ENCODE measurements around the gene NCEH1. TPM values are rescaled to one million over a fixed set of nuclear protein-coding genes. Genes with fewer than 3 reads are reported as not detected.
"Not testable (repeated sequence)": the region's sequence is repeated elsewhere in the genome, so short reads cannot be mapped to it uniquely, and the experiment has no call there.

The NCEH1 gene
- polyA plus RNA-seq, 4 donors = 4.6 to 5.9 (median 4.9) TPM

DNA sequence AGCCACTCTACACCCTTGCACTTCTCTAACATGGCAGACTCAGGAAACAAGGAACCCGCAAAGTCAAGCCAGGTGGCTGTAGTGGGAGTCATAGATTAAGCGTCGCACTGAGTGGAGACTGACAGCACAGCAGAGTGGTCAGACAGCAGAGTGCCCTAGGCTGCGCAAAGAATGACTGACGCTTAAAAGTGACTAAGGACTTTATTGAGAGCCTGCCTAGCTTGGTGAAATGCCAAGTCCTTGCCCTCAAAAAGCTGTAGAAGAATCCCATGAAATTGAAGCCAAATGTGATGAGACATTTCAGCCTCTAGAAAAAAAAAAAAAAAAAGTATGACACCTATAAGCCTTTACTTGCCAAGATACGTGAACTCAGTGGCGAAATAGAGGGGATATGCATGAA, 30.2 kb downstream of the NCEH1 start:
- DNase-seq (ENCODE audit: low read depth in 4 of 4, low spot score in 3 of 4) = no peak

DNA sequence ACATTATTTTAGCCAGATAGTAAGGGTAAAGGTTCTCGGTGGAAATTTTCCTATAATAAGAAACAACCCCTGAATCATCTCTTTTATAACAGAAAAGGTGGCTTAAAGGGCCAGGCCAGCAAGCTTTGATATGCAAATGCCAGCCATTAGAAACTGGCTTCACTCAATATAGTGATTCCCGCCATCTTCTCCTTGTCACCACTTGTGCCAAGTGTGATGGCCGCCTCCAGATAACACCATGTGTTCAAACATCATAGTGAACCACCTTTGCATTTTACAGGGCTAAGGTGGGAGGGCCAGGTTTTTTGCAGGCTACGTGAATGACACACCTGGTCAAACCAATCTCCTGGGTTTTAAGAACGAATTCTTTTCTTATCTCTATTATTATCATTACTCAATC, 31.3 kb downstream of the NCEH1 start:
- no peak for DNase-seq (ENCODE audit: low read depth in 4 of 4, low spot score in 3 of 4)

DNA sequence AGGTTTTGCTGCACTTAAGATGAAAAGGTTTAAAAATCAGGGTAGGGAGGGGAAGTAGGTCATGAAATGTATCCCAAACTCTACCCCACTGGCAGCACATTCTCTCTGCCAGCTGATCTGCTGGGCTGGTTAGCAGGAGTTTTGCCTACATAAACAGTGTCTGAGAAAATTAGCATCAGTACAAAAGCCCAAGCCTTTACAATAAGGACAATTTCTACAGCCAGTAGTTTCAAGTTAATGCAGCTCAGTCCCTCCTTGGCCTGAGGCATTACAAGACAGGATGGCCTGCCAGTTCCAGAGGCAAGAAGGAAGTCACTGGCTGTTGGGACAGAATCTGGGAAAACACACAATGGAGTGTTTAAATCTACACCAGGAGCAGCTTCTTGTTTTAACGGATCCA, 32.8 kb downstream of the NCEH1 start:
- no peak for DNase-seq (ENCODE audit: low read depth in 4 of 4, low spot score in 3 of 4)

DNA sequence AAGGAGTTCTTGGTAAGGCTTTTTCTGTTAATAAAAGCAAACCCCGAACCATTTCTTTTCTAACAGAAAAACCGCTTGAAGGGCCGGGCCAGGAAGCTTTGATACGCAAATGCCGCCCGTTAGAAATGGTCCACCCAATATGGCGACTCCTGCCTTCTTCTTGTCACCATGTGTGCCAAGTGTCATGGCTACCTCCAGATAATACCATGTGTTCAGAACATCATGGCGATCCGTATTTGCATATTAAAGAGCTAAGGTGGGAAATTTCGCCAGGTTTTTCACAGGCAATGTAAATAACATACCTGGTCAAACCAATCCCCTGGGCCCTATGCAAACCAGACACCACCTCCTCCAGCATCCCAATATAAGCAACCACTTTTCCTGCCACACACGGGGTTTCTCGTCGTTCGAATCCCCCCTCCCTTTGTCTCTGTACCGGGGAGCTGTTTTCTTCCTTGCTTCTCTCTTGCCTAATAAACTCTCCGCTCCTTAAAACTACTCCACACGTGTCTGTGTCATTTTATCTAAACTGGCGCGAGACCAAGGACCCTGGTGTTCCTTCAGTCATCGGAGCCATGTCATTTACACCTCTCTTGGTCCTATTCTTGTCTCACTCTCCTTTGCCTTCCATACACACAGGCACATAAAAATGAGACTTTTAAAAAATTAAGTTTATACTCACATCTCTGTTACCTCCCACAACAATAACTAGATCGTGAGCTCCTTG, 34.5 kb downstream of the NCEH1 start:
- DNase-seq (ENCODE audit: low read depth in 4 of 4, low spot score in 3 of 4) = no peak

DNA sequence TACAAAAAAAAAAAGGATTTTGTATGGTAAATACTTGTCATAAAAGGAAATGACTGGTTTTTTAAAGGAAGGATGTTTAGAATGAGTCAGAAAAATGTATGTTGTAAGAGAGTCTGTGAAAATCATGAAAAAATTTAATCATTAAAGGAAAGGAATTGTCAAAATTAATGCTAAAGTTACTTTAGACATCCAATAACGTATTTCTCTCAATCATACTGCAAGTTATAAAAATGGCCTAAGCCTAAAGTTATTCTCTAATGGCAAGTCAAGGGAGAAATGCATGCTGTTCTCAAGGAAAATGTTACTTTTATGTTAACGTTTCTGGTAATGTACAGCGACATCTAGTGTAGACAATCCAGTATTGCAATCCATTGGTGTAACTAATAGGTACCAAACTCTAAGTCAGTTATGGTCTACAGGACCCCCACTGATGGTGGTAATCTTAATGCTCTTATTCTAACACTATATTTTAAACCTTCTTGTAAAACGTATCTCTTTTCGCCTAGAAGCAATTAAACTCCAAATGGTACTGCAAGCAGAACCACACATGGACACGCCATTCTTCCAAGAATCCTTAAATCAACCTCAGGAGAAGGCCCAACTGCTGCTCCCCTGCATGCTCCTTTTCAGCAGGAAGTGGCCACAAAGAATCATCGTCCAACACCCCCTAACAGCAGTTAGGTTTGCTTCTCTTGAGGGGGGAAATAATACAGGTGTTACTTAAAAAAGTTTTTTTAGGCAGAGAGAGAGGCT, 35.2 kb downstream of the NCEH1 start:
- DNase-seq (ENCODE audit: low read depth in 4 of 4, low spot score in 3 of 4) = peak in 1 of 4 donors; percentile 22

DNA sequence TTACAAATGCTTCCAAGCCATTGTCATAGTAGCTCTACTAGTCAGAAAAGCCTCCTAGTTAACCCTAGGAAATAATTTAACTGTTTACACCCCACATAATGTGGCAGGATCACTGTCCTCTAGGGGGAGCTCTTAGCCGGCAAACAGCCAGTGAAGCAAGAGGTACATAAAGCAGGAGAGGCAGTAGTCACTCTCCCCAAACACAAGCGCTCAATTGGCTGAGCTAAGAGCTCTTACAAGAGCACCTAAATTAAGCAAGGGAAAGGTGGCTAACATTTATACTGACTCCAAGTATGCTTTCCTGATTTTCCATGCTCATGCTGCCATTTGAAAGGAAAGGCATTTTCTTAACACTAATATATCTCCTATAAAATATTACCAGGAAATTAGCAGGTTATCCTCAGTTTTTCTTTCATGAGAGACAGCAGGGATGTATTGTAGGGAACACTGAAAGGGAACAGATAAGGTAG, 37.6 kb downstream of the NCEH1 start:
- no peak for DNase-seq (ENCODE audit: low read depth in 4 of 4, low spot score in 3 of 4)

DNA sequence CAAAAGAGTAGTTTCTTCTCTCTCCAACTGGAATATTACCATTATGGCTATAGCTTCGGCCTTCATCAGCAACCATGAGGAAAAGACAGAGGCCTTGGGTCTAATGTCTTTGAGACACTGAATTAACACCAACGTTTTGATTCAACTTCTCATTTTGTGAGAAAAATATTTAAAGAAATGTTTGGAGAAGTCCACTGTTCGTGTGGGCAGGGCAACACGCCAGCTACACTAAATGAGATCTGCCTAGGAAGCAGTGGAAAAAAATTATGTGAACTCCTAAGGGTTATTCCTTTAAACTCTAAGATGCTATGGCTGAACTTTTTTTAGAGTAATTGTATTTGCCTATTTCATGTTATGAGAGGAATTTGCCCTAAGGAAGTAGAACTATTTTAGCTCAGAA, 41.8 kb downstream of the NCEH1 start:
- no peak for DNase-seq (ENCODE audit: low read depth in 4 of 4, low spot score in 3 of 4)

DNA sequence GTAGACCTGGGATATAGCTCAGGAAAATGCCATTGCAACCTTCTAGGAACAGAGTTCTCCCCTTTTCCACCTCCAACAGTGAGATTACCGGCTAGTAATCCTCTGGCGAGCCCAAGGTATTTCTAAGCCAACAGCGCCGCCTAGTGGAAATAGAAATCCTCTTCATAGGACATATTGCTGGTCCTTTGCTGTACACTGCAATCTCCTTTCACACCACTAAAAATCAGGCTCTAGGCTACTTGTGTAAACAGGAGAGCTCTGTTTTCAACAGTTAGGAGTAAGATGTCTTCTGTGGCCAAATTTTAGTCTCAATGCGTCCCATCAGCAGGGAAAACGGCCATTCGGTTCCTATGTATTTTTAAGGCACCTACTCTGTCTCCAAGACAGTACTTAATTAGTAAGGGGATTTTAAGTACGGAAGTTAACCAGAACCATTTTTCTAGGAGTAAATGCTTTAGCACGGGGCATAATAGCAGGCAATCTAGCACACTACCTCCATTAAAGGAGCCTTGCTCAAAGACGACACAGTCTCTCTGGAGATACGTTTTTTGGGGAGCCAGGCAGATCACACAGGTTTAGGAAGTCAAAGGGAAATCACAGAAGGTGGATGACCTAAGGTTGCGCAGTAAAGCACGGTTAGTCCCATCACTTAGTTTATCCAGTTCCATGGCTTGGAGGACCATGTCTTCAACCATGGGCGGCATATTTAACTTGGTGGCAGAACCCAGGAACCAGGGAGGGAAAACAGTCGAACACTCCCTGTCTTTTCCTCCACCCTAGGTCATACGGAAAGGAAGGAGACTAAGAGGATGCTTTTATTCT, 43.8 kb downstream of the NCEH1 start:
- DNase-seq (ENCODE audit: low read depth in 4 of 4, low spot score in 3 of 4) = peak; percentile 49 to 70 (median 59)

DNA sequence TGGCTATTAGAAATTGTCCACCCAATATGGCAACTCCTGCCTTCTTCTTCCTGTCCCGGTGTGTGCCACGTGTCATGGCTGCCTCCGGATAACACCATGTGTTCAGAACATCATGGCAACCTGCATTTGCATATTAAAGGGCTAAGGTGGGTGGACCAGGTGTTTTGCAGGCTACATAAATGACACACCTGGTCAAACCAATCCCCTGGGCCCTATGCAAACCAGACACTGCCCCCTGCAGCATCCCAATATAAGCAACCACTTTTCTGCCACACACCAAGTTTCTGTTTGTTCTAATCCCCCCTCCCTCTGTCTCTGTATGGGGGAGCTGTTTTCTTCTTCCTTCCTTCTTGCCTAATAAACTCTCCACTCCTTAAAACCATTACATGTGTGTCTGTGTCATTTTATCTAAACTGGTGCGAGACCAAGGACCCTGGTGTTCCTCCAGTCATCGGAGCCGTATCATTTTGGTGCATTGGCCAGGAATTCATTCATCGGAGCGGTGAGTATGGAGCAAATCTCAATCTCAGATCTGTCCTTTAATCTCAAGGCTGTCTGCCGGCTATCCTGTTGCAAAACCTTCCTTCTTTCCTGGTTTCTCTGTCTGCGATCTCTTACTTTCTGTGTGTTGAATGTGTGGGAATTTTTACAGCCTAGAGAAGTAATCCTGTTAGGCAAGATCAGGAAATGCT, 44.5 kb downstream of the NCEH1 start:
- no peak for DNase-seq (ENCODE audit: low read depth in 4 of 4, low spot score in 3 of 4)

DNA sequence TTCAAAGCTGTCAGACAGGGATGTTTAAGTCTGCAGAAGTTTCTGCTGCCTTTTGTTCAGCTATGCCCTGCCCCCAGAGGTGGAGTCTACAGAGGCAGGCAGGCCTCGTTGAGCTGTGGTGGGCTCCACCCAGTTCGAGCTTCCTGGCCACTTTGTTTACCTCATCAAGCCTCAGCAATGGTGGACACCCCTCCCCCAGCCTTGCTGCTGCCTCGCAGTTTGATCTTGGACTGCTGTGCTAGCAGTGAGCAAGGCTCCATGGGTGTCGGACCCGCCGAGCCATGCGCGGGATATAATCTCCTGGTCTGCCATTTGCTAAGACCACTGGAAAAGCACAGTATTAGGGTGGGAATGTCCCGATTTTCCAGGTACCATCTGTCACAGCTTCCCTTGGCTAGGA, 45.4 kb downstream of the NCEH1 start:
- not testable (repeated sequence) for DNase-seq (ENCODE audit: low read depth in 4 of 4, low spot score in 3 of 4)

DNA sequence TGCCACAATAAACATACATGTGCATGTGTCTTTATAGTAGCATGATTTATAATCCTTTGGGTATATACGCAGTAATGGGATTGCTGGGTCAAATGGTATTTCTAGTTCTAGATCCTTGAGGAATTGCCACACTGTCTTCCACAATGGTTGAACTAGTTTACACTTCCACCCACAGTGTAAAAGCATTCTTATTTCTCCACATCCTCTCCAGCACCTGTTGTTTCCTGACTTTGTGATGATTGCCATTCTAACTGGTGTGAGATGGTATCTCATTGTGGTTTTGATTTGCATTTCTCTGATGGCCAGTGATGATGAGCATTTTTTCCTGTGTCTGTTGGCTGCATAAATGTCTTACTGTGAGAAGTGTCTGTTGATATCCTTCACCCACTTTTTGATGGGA, 50.4 kb downstream of the NCEH1 start:
- DNase-seq (ENCODE audit: low read depth in 4 of 4, low spot score in 3 of 4) = not testable (repeated sequence)

DNA sequence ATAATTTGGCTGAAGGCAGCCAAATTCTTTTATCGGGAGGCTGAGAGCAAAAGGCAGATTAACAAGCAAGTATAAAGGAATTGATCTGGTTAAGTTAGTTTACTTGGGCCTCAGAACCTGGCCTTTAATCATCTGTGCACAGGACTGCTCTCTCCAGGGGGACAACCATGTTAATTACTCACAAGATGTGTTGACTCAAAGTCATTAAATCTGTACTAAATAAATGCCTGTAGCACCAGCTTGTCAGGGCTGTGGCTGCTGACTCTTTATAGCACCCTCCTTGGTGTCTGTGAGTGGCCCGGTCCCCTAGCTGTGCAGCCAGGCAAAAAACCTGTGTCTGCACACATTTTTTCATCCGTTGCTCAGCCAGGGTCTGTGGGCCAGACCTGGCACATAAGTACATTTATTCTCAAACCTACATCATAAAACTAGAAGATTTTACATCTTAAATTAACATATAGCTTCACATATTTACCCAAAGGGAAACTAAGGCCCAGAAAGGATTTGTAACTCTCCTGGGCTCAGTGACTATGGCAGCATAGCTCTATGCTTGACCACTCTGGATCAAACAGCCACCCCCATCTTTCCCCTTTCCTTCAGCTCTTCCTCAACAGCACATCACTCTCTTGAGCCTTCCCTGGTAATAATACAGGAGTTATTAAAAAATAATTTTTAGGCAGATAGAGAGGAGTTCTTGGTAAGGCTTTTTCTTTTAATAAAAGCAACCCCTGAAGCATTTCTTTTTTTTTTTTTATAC, 51.4 kb downstream of the NCEH1 start:
- no peak for DNase-seq (ENCODE audit: low read depth in 4 of 4, low spot score in 3 of 4)

DNA sequence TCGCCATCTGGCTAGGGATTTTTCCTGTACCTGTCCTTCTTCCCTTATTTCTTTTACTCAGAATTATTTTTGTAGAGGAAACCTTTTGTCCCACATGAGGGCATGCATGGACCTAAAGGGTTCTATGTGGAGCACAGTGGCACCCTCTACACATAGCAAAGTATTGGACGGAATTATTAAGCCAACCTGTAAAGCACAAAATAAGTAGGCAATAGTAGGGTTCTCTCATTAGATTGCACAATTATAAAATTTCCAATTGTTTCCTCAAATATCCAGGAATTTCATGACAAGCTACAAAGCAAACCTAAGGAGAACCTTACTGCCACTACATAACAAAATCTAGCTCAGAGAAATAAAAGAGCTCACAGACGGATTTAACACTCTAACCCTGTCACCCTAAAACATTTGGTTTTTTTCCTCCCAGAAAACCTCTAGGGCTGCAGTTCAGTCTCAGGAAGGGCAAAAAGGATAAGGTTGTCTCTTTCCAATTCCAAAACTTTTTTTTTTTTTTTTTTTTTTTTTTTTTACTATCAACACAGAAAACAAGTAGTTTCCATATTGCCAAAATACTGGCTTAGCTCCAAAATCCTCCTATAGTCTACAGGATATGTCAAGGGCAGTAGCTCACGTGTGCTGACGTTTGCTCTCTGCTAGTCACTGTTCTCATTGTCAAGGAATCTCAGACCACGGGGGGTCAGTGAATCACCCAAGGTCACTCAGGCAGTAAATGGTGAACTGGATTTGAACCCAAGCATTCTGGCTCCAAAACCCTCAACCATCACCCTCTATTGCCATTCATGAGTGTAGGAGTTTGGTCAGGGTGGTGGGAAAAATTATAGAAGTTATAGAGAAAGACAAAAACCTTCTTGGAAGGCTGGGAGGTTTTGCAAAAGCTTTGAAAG, 52.3 kb downstream of the NCEH1 start:
- no peak for DNase-seq (ENCODE audit: low read depth in 4 of 4, low spot score in 3 of 4)

DNA sequence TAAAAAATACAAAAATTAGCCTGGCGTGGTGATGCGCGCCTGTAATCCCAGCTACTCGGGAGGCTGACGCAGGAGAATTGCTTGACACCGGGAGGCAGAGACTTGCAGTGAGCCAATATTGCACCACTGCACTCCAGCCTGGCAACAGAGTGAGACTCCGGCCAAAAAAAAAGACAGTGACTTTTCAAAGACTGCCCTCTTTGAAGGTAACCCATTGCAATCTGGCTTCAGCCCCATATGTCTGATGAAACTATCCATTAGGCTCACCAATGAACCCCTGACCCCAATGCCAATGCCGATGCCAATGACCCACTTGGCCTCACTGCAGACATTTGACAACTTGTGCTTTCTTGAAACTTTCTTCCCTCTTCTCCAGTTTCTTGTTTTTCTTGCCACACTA, 54.3 kb downstream of the NCEH1 start:
- DNase-seq (ENCODE audit: low read depth in 4 of 4, low spot score in 3 of 4) = no peak

DNA sequence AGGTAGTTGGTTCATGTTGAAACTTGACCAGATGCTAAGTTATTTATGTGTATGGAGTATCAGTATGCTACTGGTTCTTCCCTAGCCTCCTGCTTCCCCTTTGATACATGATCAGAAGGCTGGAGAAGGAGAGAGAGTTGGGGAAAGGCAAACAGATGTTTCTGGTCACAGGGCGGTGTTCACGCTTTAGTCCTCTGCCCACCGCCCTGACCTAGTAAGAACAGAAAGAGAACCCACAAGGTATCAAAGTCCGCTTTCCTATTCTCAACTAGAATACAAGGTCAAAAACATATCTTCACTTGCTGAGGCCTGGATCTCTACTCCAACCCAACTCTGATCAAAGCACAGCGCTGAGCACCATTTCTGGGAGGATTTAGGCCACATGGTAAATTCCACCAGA, 55.5 kb downstream of the NCEH1 start:
- DNase-seq (ENCODE audit: low read depth in 4 of 4, low spot score in 3 of 4) = no peak

DNA sequence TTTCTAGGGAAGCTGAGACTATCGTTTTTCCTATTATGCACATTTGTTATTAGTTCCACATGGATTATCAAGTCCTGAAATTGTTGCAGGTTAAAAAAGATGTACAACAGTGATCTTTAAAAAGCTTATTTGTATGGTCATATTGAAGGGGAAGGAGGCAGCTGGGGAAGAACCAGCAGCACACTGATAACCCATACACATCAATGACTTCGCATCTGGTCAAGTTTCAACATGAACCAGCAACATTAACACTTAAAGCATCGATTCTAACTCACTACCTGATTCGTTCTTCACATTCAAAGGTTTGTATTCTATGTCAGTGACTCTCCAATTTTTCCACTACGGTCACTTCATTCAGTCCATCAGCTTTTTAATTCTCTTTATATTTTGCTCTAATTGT, 56.4 kb downstream of the NCEH1 start:
- DNase-seq (ENCODE audit: low read depth in 4 of 4, low spot score in 3 of 4) = no peak

DNA sequence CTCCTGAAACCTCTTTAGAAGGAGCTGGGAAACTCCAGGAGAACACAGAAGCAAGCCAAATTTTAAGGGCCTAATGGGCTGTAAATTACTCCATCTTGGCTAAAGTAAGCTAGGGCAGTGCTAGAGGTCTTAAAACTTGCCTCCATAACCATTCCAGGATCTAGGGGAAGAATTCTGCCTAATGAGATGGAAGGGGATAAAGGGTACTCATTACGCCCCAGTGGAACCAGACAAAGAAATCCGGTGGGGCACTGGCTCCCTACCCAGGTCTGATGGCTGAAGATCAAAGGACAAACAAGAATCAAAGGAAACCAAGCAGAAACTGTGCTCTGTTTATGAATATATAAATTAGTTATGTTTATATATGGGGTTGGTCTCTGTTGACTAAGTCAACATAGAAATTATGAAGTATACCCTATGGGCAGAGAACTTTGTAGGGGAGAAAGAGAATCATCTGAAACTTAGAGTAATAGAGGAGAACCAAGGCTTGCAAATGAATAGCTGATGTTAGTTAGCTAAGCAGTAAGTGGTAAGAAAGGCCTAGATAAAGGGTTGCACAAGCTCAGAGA, 57.8 kb downstream of the NCEH1 start:
- no peak for DNase-seq (ENCODE audit: low read depth in 4 of 4, low spot score in 3 of 4)

DNA sequence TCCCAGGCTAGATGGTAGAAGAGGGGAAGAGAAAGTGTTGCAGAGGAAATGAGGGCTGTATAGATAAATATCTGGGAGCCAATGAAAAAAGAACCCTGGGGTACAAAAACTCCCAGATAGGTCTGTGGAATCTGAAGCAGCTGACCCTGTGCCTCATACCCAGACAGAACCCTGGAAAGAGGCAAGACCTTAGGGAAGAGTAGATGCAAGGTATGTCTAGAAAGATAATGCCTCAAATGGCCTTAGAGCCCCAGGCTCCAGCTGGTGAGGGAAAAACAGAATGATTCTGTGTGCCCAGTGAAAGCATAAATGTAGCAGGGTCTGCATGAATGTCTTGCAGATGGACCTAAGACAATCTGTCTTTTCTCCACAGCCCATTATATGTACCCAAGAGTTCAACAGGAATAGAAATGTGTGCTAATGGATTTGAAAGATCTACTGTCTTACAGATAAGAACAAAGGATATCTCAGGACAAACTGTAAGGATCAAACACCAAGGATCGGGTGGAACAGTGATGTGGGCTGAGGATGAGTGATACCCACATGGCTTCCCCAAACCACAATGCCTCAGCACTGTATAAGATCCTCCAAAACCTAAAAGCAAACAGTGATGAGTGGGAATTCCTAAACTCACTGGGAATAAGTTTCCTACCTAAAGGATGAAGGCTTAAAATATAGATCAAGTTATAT, 58.8 kb downstream of the NCEH1 start:
- no peak for DNase-seq (ENCODE audit: low read depth in 4 of 4, low spot score in 3 of 4)

Measured in right renal pelvis (tissue), 4 donors.